GM21526 (cell line): ENCODE measurements around the gene PSIP1.
A peak's percentile ranks its signal among the peaks of the same experiment; 100 is the strongest.
"Not testable (repeated sequence)": the region's sequence is repeated elsewhere in the genome, so short reads cannot be mapped to it uniquely, and the experiment has no call there.

Source experiments
- ATAC-seq: cut with Tn5 transposase; IDR thresholded peaks from one replicate; pipeline ENCODE4 v1.9.1; 2021; ENCODE audit warnings: moderate library complexity; ENCODE audit not compliant: unreplicated experiment, low FRiP score

Gene PSIP1

DNA sequence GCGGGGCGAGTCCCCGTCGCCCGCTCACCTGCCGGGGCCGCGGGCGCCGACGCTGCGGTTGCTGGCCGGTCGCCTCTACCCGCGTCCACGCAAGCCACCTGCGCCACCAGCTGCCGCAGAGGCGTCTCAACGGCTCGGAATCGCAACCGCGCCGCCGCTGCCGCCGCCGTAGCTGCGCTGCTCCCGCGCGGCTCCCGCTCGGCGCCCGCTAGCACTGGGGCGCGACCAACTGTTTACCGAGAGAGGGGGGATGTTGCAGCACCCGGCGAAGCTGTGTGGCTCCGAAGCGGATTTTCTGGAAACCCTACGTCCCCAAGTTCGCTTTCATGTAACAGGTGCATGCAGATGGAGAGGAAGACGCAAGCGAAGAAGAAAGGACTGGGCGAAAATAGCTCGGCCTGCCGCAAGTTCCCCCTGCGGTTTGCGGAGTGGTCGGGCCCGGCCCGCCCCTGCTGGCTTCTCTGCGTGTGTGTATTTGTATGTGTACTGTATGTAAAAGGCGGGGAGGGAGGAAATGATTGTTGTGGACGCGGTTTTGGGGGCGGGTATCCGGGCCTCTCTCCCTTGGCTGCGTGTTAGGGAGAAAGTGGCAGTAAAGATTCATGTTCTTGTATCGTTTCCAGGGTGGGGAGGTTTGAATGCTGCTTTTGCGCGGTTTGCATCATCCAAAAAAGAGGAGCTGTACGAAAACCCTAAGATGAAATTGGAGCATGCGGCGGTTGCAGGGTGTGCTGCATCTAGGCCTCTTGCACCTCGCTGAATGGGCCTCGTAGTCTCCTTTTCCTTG is at the start of gene PSIP1:
TSS of gene PSIP1 (minus strand) at position 182 of the 787 bp plus-strand sequence. CDS start 782 bp downstream, outside the sequence.
- peak; percentile 81 for ATAC-seq

DNA sequence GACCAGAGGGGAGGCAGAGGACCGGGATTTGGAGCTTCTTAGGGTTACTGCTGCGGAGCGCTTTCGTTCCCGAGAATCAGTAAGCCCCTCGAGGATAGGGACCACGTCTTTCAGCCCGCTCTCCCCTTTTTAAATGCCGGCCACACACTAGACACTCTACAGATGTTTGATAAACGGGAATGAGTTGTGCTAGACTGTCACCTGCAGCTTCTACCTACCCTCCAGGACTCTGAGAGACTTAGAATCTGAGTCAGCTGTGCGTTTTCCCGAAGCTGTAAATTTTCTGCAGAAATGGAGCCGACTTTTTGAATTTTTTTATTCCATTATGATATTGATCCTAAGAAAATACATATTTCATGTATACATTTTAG is 42.7 kb upstream of the PSIP1 start:
- ATAC-seq: peak; percentile 28

DNA sequence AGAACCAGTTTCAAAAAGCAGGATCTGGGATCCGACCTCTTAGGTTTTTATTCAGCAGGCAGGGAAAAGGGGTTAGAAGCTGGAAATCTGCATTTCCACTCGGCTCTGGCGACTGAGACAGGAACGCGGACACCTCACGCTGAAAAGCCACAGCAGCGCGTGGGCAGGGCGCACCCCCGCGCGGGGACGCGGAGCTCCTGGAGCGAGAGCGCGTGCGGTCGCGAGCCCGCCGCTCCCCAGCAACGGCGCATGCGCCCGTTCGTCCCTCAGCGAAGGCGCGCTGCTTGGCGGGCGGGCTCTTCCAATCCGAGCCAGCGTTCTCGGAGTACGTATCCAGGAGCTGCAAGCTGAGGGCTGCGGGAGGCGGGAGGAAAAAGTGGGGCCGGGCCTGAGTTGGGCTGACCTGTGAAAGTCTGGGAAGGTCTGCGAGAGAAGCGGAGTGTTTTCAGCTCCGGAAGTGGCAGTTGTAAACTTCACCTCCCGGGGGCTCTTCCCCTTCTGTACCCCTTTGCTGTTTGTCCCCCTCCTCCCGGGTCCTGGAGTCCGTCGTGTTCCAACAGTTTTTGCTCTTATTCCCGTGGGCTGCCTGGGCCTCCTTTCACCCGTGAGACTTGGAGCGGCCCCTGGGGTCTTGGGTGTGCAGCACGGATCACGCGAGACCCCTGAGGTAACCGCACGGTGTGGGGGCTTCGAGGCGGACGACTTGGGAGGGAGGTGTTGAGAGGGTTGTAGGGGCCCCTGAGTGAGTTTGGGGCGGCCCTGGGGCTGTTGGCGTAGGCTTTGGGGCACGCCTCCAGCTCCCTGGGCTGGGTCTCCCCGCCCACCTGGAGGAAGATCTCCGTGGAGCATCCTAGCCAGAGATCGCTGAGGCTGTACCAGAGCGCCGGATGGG is 42.1 kb upstream of the PSIP1 start, which contains the start of gene CCDC171:
TSS of gene CCDC171 (plus strand) at position 408 of the 892 bp plus-strand sequence. CDS start 11,046 bp downstream, outside the sequence.
- peak; percentile 74 for ATAC-seq

DNA sequence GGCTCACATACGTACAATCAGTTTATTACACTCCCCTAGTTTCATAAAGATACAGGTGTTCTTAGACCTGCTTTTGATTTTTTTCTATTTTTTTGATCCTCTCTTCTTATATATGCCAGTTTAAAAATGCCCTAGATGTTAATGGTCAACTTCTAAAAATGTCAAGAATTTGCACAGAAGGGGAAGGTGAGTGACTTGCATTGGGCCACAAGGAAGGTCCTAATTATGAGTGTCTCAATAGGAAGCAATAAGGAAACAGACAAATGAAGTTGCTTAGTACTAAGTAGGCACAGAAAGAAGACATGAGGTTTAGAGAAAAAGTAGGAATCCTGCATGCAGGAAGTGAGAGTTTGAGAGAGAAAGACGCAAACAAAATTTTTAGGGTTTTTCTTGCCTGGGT is 38.8 kb upstream of the PSIP1 start:
- no peak for ATAC-seq

DNA sequence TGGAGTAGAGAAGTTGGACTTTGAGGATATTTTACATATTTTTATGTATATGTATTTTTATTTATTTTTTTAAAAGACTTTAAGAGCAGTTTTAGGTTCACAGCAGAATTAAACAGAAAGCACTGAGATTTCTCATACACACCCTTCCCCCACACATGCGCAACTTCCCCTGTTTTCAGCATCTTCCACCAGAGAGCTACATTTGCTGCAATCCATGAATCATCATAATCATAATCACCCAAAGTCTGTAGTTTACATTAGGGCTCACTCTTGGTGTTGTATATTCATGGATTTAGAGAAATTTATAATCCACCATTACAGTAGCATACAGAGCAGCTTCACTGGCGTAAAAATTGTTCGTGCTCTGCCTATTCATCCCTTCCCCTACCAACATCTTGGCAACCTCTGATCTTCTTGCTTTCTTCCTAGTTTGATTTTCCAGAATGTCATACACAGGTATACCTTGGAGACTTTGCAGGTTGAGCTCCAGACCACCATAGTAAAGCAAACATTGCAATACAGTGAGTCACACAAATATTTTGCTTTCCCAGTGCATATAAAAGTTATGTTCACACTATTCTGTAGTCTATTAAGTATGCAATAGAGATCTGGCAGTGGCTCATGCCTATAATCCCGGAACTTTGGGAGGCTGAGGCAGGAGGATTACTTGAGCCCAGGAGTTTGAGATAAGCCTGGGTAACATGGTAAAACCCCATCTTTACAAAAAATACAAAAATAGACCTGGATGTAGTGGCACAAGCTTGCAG is 32.5 kb upstream of the PSIP1 start:
- no peak for ATAC-seq

DNA sequence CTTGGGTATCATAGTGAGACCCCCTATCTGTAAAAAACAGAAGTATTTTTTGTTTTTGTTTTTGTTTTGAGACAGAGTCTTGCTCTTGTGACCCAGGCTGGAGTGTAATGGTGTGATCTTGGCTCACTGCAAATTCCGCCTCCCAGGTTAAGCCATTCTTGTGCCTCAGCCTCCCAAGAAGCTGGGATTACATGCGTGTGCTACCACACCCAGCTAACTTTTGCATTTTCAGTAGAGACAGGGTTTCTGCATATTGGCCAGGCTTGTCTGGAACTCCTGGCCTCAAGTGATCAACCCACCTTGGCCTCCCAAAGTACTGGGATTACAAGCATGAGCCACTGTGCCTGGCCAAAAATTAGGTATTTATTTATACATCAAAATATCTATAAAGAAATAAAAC is 31.9 kb upstream of the PSIP1 start:
- no peak for ATAC-seq

DNA sequence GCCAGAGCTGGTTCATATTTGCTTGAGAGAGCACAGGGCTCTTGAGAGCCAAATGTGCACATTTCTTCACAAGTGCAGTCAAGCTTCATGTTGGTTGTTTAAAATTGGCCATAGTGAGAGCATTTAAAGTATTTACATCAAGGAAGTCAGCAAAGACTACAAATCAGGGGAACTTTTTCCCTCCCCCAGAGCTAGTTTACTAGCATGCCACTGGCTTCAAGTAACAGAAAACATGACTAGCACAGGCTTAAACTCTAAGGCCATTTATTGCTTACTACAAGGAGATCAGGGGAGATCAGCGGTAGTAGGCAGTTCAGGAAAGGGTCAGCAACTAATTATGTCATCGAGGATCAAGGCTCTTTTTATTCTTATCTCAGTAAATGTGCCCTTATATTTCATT is 31.1 kb upstream of the PSIP1 start:
- ATAC-seq: no peak

DNA sequence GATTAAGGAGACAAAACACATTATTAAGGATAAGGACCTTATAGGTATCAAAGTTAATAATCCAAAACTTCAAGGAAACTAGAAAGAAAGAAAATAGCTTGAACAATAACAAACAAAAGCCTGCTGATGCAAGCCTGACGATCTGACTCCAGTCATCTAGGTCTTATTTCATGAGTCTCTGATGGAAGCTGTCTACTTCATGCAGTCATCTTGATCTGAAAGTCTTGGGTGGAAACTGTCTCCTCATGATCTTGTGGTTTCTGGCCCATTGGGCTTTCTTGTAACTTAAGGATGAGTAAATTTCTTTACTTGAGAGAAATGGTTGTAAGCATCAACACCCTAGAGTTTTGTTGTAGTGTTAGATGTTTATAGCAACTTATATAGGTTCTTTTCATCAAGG is 20.6 kb upstream of the PSIP1 start:
- ATAC-seq: peak; percentile 38

DNA sequence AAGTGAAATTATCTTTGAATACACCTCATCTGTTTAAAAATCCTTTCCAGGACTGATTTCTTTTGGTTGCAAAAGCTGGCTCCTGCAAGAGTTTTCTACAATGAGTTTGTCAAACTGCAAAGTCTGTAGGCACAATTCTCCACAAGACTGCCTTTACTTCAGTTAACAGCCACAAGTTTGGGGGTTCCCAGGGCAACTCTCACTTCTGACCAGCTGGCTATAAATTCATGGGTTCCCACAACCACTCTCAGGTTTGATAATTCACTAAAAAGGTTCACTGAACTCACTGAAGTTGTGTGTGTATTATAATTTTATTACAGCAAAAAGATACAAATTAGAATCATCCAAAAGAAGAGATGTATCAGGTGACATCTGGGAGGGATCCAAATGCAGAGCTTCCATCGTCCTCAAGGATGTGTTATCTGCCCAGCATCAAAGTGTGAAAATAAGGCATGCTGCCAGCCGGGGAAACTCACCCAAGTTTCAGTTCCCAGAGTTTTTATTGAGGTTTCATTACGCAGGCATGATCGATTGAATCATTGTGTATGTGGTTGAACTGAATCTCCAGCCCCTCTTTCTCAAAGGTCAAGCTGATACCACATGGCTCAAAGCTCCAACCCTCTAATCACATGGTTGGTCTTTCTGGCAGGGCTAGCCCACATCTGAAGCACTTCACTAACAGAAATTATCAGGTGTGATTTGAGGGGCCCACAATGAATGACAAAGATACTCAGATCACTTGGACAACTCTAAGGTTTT is 19.0 kb upstream of the PSIP1 start:
- ATAC-seq: peak; percentile 86

DNA sequence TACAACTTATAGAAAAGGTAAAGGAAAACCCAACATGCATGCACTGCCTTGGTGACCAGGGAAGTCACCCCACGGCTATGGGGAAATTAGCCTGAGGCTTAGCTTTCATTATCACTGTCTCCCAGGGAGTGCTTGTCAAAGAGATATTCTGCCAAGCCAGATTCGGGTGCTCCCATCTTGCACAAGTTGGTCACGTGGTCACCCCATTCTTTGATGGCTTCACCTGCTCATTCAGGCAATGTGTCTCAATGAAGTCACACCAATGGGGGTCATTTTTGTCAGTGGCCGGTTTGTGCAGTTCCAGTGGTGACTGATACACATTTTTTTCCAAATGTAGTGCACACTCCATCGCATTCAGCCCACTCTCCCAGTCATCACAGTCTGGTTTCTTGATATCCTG is 16.3 kb upstream of the PSIP1 start:
- ATAC-seq: not testable (repeated sequence)

DNA sequence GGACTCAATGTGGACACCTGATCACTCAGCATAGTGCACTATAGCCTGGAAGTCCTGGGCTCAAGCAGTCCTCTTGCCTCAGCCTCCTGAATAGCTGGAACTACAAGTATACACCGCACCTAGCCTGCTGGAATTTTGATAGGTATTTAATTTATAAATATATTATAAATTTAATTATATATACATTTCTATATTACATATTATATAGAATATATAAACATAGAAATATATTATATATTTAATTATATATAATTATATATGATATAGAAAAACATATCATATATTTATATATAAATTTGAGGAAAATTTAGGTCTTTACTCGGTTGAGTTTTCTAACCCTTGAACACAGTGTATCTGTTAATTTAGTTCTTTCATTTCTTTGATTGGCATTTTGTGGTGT is 15.2 kb upstream of the PSIP1 start:
- no peak for ATAC-seq

DNA sequence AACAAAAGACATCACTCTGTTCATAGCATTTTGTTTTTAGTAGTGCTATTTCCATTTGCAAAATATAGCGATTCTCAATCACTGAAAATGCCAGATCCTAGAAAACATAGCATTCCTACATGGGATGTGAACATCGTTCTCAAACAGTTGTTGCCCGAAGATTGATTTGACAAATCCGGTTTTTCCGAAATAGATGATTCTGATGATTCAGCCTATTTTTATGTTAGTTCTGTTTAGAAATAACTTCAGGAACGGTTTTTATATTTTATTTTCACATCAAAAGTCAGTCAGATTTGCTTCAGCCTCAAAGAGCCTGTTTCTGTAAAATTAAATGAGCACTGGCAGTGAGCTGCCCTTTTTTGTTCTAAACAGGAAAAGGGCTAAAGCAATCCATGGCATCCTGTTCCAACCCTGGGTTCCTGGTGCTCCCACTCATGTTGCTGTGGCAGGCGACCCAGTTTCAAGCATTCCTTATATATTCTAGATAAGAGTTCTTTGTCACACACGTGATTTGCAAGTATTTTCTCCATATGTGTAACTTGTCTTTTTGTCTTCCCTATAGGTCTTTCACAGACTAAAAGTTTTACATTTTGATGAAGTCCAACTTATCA is 14.2 kb upstream of the PSIP1 start:
- no peak for ATAC-seq

DNA sequence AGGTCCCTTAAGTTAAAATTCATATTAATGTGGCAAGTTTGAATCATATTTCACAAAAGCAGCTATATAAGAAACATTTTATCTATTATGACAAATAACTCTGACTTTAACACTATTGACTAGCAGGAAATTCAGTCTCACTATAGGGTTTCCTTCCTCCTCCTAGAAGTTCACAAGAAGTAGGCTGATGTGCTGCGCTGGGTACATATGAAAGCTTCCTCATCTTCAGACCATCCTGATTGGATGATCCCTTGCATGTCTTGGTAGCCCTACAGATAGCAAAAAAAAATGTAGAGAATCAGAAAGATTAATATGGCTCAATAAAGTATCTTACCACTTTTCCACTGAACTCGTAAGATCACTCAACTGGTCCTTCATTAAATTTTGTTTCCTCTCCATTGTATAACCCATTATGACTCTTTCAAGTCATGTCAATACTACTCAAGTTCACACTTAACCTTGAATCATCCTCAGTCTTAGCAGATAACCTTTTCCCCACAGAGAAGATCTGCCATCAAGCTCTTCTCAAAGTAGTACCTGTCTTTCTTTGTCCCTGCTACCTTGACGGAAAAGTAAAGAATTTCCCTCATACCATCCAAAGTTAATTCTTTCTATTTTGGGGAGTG is 11.5 kb upstream of the PSIP1 start:
- no peak for ATAC-seq

DNA sequence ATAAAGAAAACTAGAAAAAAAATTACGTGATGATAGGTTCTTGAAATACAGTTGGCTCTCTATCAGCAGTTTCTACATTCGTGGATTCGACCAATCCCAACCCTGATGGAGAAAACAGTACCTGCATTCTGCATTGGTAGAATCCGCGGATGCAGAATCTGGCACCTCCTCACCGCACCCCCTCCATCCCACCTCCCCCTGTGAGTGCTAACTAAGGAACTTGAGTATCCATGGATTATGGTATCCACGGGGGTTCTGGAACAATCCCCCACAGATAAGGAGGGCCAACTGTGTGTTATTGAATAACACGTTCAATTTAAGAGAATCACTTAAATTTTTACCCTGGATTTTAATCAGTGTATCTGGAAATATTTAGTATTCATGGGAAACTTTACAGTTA is 10.5 kb upstream of the PSIP1 start:
- no peak for ATAC-seq

DNA sequence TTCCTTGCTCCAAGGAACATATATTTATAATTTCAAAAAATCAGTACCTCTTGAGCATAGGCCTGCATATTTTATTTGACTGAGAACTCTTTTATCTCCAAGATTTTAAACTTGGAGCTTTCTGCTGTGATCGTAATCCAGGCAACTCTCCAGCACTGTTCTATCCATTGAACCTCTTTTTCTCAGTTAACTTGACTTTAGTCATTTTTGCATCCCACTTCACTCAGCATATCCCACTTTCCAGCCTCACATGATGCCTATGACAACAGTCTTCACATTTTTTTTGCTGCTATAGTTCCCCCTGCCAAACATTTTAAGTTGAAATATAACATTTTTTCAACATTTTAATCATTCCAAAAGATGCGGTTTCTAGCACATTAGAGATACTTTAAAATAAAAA is 9.1 kb upstream of the PSIP1 start:
- no peak for ATAC-seq

DNA sequence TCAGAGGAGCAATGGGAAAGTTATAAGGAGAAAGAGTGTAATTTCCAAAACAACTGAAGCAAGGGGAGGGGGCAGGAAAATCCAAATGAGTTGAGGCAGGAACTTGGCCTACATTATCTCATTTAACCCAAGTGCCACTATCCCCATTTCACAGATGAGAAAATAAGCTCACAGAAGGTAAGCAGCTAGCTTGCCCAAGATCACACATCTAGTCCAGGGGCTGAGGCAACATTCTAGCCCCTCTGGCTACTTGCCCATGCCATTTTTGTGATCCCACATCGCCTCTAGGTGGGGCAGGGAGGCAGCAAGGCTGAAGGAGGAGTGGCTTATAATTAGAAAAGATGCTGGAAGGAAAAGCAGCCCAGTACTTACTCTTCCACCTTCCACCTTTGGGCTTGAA is 2.6 kb upstream of the PSIP1 start:
- no peak for ATAC-seq

DNA sequence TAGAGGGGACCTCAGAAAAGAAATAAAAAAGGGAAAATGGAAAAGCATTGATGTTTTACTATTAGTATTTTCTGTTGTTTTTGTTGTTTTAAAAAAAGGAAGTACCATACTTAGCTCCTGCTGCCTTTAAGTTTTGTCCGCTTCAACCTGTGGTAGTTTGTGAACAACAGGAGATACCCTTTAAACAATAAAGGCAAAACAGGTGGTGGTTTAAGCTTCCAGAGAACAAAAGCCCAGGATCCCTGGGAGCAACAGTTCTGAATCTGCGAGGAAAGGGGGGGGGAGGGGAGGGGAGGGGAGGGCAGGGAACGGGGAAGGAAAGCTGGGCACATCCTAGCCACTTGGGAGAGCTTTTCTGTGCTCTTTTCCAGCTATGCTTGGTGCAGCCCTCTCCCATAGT is 2.1 kb upstream of the PSIP1 start:
- ATAC-seq: no peak

DNA sequence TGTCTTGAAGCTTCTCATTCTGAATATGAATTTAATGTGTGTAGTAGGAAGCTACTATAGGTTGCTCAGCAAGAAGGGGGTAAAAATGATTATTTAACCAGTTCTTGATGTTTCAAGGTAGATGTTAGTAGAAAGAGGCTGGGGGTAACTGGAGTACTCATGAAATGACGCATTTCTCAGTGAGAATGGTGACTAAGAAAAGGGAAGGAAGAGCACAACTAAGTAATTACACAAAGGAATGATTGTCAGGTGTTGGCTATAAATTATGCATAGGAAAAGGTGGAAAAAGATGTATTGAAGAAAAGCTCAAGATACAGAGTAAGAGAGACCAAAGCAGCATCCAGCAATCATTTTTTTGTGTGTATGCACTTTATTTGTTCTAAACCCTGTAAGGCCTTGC is 1.4 kb upstream of the PSIP1 start:
- no peak for ATAC-seq
